GM21528 (cell line): ENCODE measurements around the gene HIBADH.

Experiments
- ATAC-seq: cut with Tn5 transposase; IDR thresholded peaks from one replicate; pipeline ENCODE4 v1.9.1; 2021; ENCODE audit warnings: mild to moderate bottlenecking, moderate library complexity; ENCODE audit not compliant: unreplicated experiment, low FRiP score

The HIBADH gene

GRCh38 chr7:27662490-27663205, at the start of gene HIBADH:
Gene HIBADH, minus strand, starts transcription at chr7:27662883. Its CDS starts 95 bp downstream, at chr7:27662788.
- ATAC-seq = peak; percentile 99

GRCh38 chr7:27712217-27712616, 49.5 kb upstream of the HIBADH start:
- ATAC-seq = no peak

- ATAC-seq = no peak
Observed at GRCh38 chr7:27709137-27710075, 46.7 kb upstream of the HIBADH start.

- no peak for ATAC-seq
Observed at GRCh38 chr7:27708485-27708884, 45.8 kb upstream of the HIBADH start.

- ATAC-seq = no peak
Observed at GRCh38 chr7:27705200-27705594, 42.5 kb upstream of the HIBADH start.

- no peak for ATAC-seq
Observed at GRCh38 chr7:27704422-27705199, 41.9 kb upstream of the HIBADH start.

- ATAC-seq = no peak
Observed at GRCh38 chr7:27703181-27703580, 40.5 kb upstream of the HIBADH start.

GRCh38 chr7:27700501-27700900, 37.8 kb upstream of the HIBADH start:
- no peak for ATAC-seq

- no peak for ATAC-seq
Observed at GRCh38 chr7:27699751-27700150, 37.1 kb upstream of the HIBADH start.

GRCh38 chr7:27697861-27698430, 35.3 kb upstream of the HIBADH start:
- no peak for ATAC-seq

- no peak for ATAC-seq
Observed at GRCh38 chr7:27695096-27695495, 32.4 kb upstream of the HIBADH start.

- ATAC-seq = no peak
Observed at GRCh38 chr7:27693794-27694193, 31.1 kb upstream of the HIBADH start.

GRCh38 chr7:27690649-27691048, 28.0 kb upstream of the HIBADH start:
- ATAC-seq = no peak

GRCh38 chr7:27689591-27690164, 27.0 kb upstream of the HIBADH start:
- ATAC-seq = no peak

GRCh38 chr7:27689150-27689549, 26.5 kb upstream of the HIBADH start:
- ATAC-seq = no peak

- ATAC-seq = no peak
Observed at GRCh38 chr7:27688646-27689045, 26.0 kb upstream of the HIBADH start.

GRCh38 chr7:27688056-27688455, 25.4 kb upstream of the HIBADH start:
- no peak for ATAC-seq

GRCh38 chr7:27686315-27686714, 23.6 kb upstream of the HIBADH start:
- ATAC-seq = no peak

- no peak for ATAC-seq
Observed at GRCh38 chr7:27685893-27686292, 23.2 kb upstream of the HIBADH start.

GRCh38 chr7:27685209-27685608, 22.5 kb upstream of the HIBADH start:
- no peak for ATAC-seq
